ENCODE measurements around the gene IL11.
"Not testable (repeated sequence)": the region's sequence is repeated elsewhere in the genome, so short reads cannot be mapped to it uniquely, and the experiment has no call there.

IL11 gene

GRCh38 chr19:55370305-55370988, at the start of gene IL11:
TSS of gene IL11 (minus strand) at chr19:55370463. CDS start at chr19:55370310, 153 bp downstream.
- peak within 1 kb of the TSS; percentile 47 for H3K4me3 ChIP-seq (replicated peaks; ENCODE audit: low read depth, low read length)
- TF ChIP-seq CTCF (IDR thresholded peaks at IDR 0.05; ENCODE audit: low read depth, low read length, missing control alignments): no peak
- no peak for DNase-seq (ENCODE audit: extremely low read depth, low read depth)

GRCh38 chr19:55419624-55420236, 49.5 kb upstream of the IL11 start:
- H3K4me3 ChIP-seq (replicated peaks; ENCODE audit: low read depth, low read length): no peak overlapping the region
- no peak for TF ChIP-seq CTCF (IDR thresholded peaks at IDR 0.05; ENCODE audit: low read depth, low read length, missing control alignments)
- DNase-seq (ENCODE audit: extremely low read depth, low read depth): no peak

DNA sequence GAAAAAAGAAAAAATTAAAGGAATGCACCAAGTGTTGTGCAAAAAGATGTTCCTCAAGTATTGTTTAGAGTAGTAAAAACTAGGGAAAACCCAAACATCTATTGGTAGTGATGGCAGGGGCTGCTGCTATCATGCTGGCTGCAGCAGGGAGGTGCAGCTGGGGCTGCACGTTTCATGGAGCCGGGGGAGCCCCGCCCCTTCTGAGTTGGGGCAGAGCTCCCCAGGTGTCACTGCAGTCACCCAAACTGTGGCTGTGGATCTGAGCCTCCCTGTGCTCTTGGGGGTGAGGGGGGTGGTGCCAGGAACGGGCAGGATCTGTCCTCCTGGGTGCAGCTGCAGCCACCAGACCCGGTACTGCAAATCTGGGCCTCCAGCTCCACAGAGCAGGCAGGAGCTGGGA, 48.8 kb upstream of the IL11 start:
- DNase-seq (ENCODE audit: extremely low read depth, low read depth): no peak
- no peak for TF ChIP-seq CTCF (IDR thresholded peaks at IDR 0.05; ENCODE audit: low read depth, low read length, missing control alignments)
- H3K4me3 ChIP-seq (replicated peaks; ENCODE audit: low read depth, low read length): no peak overlapping the region

DNA sequence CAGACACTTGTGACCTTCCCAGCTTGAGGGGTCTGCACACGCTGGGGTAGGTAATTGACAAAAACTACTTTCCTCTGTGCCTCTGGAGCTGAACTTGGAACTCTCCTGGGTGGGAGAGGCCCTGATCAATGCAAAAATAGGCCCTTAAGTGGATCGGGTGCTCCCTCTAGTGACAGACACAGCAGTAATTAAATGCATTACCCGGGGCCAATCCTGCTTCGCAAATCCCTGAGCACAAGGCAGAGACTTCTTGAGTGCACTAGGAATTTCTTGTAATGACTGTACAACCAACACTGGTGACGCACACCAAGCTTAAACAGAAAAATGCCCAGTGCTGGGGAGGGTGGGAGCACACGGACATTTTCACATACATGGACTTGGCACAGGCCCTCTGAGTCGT, 47.9 kb upstream of the IL11 start:
- DNase-seq (ENCODE audit: extremely low read depth, low read depth): peak; percentile 61
- TF ChIP-seq CTCF (IDR thresholded peaks at IDR 0.05; ENCODE audit: low read depth, low read length, missing control alignments): peak; percentile 68
- H3K4me3 ChIP-seq (replicated peaks; ENCODE audit: low read depth, low read length): no peak overlapping the region

DNA sequence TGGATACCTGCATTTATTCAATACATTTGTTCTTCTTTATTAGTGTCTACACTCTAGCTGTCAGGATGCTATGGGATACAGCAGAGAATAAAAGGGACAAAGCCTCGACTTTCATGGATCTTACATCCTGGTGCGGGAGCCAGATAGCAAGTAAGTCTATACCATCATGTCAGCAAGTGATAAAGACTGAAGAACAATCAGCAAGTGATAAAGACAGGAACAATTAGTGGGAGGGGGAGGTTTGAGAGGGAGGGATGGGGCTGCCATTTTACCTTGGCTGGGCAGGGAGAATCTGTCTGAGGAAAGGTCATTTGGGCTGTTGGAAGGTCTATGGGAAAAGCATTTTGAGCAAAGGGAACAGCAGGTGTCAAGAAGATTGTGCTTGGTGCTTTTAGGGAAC, 39.9 kb upstream of the IL11 start:
- TF ChIP-seq CTCF (IDR thresholded peaks at IDR 0.05; ENCODE audit: low read depth, low read length, missing control alignments): no peak
- DNase-seq (ENCODE audit: extremely low read depth, low read depth): no peak
- H3K4me3 ChIP-seq (replicated peaks; ENCODE audit: low read depth, low read length): no peak overlapping the region

GRCh38 chr19:55409179-55409578, 38.9 kb upstream of the IL11 start:
- not testable (repeated sequence) for DNase-seq (ENCODE audit: extremely low read depth, low read depth); H3K4me3 ChIP-seq (replicated peaks; ENCODE audit: low read depth, low read length)

DNA sequence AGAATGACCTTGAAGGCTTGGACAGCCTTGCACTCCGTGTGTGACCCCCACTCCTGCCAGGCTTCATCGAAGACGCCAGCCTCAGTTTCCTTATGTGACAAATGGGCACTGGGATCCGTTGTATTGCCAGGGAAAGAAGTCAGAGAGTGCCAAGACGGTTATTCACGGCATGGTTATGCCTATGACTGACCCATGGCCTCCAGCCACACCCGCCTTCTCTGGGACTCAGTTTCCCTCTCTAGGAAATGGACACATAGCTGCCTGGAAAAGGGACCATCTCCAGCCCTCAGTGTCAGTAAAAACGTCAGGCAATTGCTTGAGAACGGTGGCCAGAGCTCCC, 38.2 kb upstream of the IL11 start:
- no peak for DNase-seq (ENCODE audit: extremely low read depth, low read depth)
- no peak for TF ChIP-seq CTCF (IDR thresholded peaks at IDR 0.05; ENCODE audit: low read depth, low read length, missing control alignments)
- peak overlapping the region; percentile 14 for H3K4me3 ChIP-seq (replicated peaks; ENCODE audit: low read depth, low read length)
